Neural cell (in vitro differentiated cells): ENCODE data around the gene SH3D19. TPM values are rescaled to one million over a fixed set of nuclear protein-coding genes. Genes with fewer than 3 reads are reported as not detected.

Experiments used
- H2AFZ ChIP-seq: fragments of 200-600, 300-800 bp; sonication (generic), shearing (Covaris generic); 2 replicates; pipeline ENCODE4 v1.6.0; 2014; ENCODE audit warnings: low read depth, mild to moderate bottlenecking, antibody characterized with exemption, low read length, moderate library complexity
- H3F3A ChIP-seq: fragments of 200-600 bp; shearing (Covaris generic); 2 replicates; pipeline ENCODE4 v1.6.1; 2016; ENCODE audit warnings: mild to moderate bottlenecking, moderate library complexity, mixed read lengths, antibody characterized with exemption, low read length; ENCODE audit not compliant: insufficient read depth, poor library complexity, severe bottlenecking
- H3K27ac ChIP-seq: fragments of 200-600, 300-800 bp; sonication (generic), shearing (Covaris generic); 2 replicates; pipeline ENCODE4 v1.5.1; 2014; ENCODE audit warnings: mild to moderate bottlenecking, low read length, moderate library complexity
- H3K27me3 ChIP-seq: fragments of 300-800, 200-600 bp; sonication (generic), shearing (Covaris generic); 2 replicates; pipeline ENCODE4 v1.6.0; 2014; ENCODE audit warnings: mild to moderate bottlenecking, low read depth, low read length, moderate library complexity; ENCODE audit not compliant: insufficient read depth
- H3K36me3 ChIP-seq: fragments of 300-800, 200-600 bp; sonication (generic), shearing (Covaris generic); 2 replicates; pipeline ENCODE4 v1.5.1; 2014; ENCODE audit warnings: mild to moderate bottlenecking, antibody characterized with exemption, low read length, moderate library complexity; ENCODE audit not compliant: insufficient read depth
- H3K4me2 ChIP-seq: fragments of 300-800, 200-600 bp; sonication (generic), shearing (Covaris generic); 2 replicates; pipeline ENCODE4 v1.6.0; 2014; ENCODE audit warnings: mild to moderate bottlenecking, low read length
- H3K4me3 ChIP-seq: fragments of 300-800, 200-600 bp; sonication (generic), shearing (Covaris generic); 2 replicates; pipeline ENCODE4 v1.5.1; 2014; ENCODE audit warnings: mild to moderate bottlenecking, low read length, moderate library complexity
- H3K79me2 ChIP-seq: fragments of 200-600 bp; shearing (Covaris generic); replicated peaks from 2 replicates; pipeline ENCODE4 v1.6.0; 2014; ENCODE audit warnings: mild to moderate bottlenecking, low read length, moderate library complexity; ENCODE audit not compliant: insufficient read depth
- H3K9ac ChIP-seq: fragments of 300-800, 200-600 bp; sonication (generic), shearing (Covaris generic); 2 replicates; pipeline ENCODE4 v1.6.1; 2016; ENCODE audit warnings: mild to moderate bottlenecking, low read length, mixed read lengths
- H3K9me2 ChIP-seq: fragments of 200-600 bp; shearing (Covaris generic); 2 replicates; pipeline ENCODE4 v1.6.1; 2016; ENCODE audit warnings: mild to moderate bottlenecking, low read length, mixed read lengths; ENCODE audit not compliant: insufficient read depth
- H3K9me3 ChIP-seq: fragments of 200-600, 300-800 bp; sonication (generic), shearing (Covaris generic); 2 replicates; pipeline ENCODE4 v1.6.1; 2016; ENCODE audit warnings: mild to moderate bottlenecking, mixed run types, low read length, moderate library complexity, mixed read lengths
- H4K20me1 ChIP-seq: fragments of 200-600 bp; shearing (Covaris generic); 2 replicates; pipeline ENCODE4 v1.6.1; 2016; ENCODE audit warnings: mild to moderate bottlenecking, mixed run types; ENCODE audit not compliant: insufficient read depth
- CTCF ChIP-seq: fragments of 450-650 bp; IDR thresholded peaks from 2 replicates; pipeline ENCODE4 v1.5.1; 2014; ENCODE audit warnings: antibody characterized with exemption, mild to moderate bottlenecking, moderate library complexity; ENCODE audit not compliant: poor library complexity, severe bottlenecking
- EP300 ChIP-seq: fragments of 450-650 bp; conservative IDR thresholded peaks from 2 replicates; pipeline ENCODE4 v1.6.1; 2014; ENCODE audit warnings: antibody characterized with exemption, mild to moderate bottlenecking, moderate library complexity; ENCODE audit not compliant: poor library complexity, severe bottlenecking
- EZH2 ChIP-seq: fragments of 200-600, 300-800 bp; shearing (Covaris generic), sonication (generic); IDR thresholded peaks from 2 replicates; pipeline ENCODE4 v1.6.1; 2014; ENCODE audit warnings: antibody characterized with exemption, low read length, borderline replicate concordance, mild to moderate bottlenecking; ENCODE audit not compliant: insufficient read depth, poor library complexity, severe bottlenecking
- MXI1 ChIP-seq: fragments of 450-650 bp; conservative IDR thresholded peaks from 2 replicates; pipeline ENCODE4 v1.6.1; 2014; ENCODE audit warnings: antibody characterized with exemption, mild to moderate bottlenecking; ENCODE audit not compliant: poor library complexity, severe bottlenecking
- POLR2AphosphoS5 ChIP-seq: IDR thresholded peaks from 2 replicates; pipeline ENCODE4 v1.6.1; 2012
- RAD21 ChIP-seq: fragments of 450-650 bp; conservative IDR thresholded peaks from 2 replicates; pipeline ENCODE4 v1.6.1; 2014; ENCODE audit warnings: antibody characterized with exemption, mild to moderate bottlenecking, moderate library complexity
- REST ChIP-seq: IDR thresholded peaks from 2 replicates; pipeline ENCODE4 v1.6.1; 2012; ENCODE audit warnings: borderline replicate concordance
- SMC3 ChIP-seq: fragments of 450-650 bp; conservative IDR thresholded peaks from 2 replicates; pipeline ENCODE4 v1.6.1; 2014; ENCODE audit warnings: antibody characterized with exemption, mild to moderate bottlenecking, moderate library complexity; ENCODE audit not compliant: poor library complexity
- TAF1 ChIP-seq: IDR thresholded peaks from 2 replicates; pipeline ENCODE4 v1.6.1; 2012; ENCODE audit warnings: low read depth
- polyA plus RNA-seq: library from polyadenylated mRNA; depleted of rRNA; stranded (reverse); fragments of >200 nt; gene quantifications from 2 replicates; pipeline ENCODE4 v1.2.3, GENCODE V29; 2014

Gene SH3D19
- polyA plus RNA-seq, 1 donor from 2014 or later = 0.46 TPM

GRCh38 chr4:151110236-151110635 is 215.2 kb downstream of the SH3D19 start:
- Histone ChIP-seq H3K27ac (no peak overlapping the region), H3K9ac (no peak overlapping the region), H3K9me2 (no peaks in the 10 kb centered on the region), H3K4me3 (no peak overlapping the region), H3K79me2 (no peaks in the 10 kb centered on the region), H2AFZ (no peak overlapping the region), H3K9me3 (no peaks in the 10 kb centered on the region), H3F3A (no peaks in the 10 kb centered on the region), H3K4me2 (no peak overlapping the region), H4K20me1 (no peaks in the 10 kb centered on the region), H3K36me3 (peaks cover 3% of the 10 kb centered on the region), H3K27me3 (no peaks in the 10 kb centered on the region)
- no peak for TF ChIP-seq RAD21
- TF ChIP-seq EP300 = no peak
- no peak for TF ChIP-seq CTCF
- TF ChIP-seq SMC3 = no peak
- TF ChIP-seq POLR2AphosphoS5 = no peak
- TF ChIP-seq MXI1 = no peak
- no peak for TF ChIP-seq REST
- TF ChIP-seq EZH2 = no peak
- no peak for TF ChIP-seq TAF1

- peaks cover 3% of the 10 kb centered on the region for H3K36me3 ChIP-seq
- H3K79me2 ChIP-seq = peaks cover 5% of the 10 kb centered on the region
- no peak overlapping the region for H3K4me3 ChIP-seq
- no peaks in the 10 kb centered on the region for H3K27me3 ChIP-seq
- H3K4me2 ChIP-seq = no peak overlapping the region
- no peaks in the 10 kb centered on the region for H4K20me1 ChIP-seq
- no peaks in the 10 kb centered on the region for H3K9me2 ChIP-seq
- TF ChIP-seq SMC3 = no peak
- no peak for TF ChIP-seq RAD21
- TF ChIP-seq REST = no peak
- no peak for TF ChIP-seq CTCF
- no peak for TF ChIP-seq TAF1
- TF ChIP-seq EP300 = no peak
- no peak for TF ChIP-seq POLR2AphosphoS5
- no peak for TF ChIP-seq EZH2
- TF ChIP-seq MXI1 = no peak
- H3K9me3 ChIP-seq = no peaks in the 10 kb centered on the region
- no peak overlapping the region for H3K9ac ChIP-seq
- no peak overlapping the region for H2AFZ ChIP-seq
- no peak overlapping the region for H3K27ac ChIP-seq
- H3F3A ChIP-seq = no peaks in the 10 kb centered on the region
Observed at GRCh38 chr4:151107063-151107462, 218.3 kb downstream of the SH3D19 start.
